Nephron progenitor cell (in vitro differentiated cells): ENCODE results near the gene ANKRD33B.

ENCODE experiments used
- DNase-seq: peaks from one replicate; pipeline ENCODE4 v3.0.0; 2021
- H3K27ac Mint-ChIP-seq: 2 replicates; pipeline ENCODE4 v1.8.0; 2021; ENCODE audit warnings: mild to moderate bottlenecking, moderate library complexity, mixed read lengths
- H3K27me3 Mint-ChIP-seq: 2 replicates; pipeline ENCODE4 v1.8.0; 2021; ENCODE audit warnings: mild to moderate bottlenecking, low read depth, mixed read lengths; ENCODE audit not compliant: poor library complexity
- H3K36me3 Mint-ChIP-seq: 2 replicates; pipeline ENCODE4 v1.8.0; 2021; ENCODE audit warnings: low read depth, mixed read lengths
- H3K4me1 Mint-ChIP-seq: 2 replicates; pipeline ENCODE4 v1.8.0; 2021; ENCODE audit warnings: mixed read lengths
- H3K4me3 Mint-ChIP-seq: 2 replicates; pipeline ENCODE4 v1.8.0; 2021; ENCODE audit warnings: mild to moderate bottlenecking, moderate library complexity, mixed read lengths
- H3K9me3 Mint-ChIP-seq: 2 replicates; pipeline ENCODE4 v1.8.0; 2021; ENCODE audit warnings: mild to moderate bottlenecking, moderate library complexity, mixed read lengths
- TF ChIP-seq, protein P1 (sequence below): fragments of 200-600 bp; sonication (generic); IDR thresholded peaks from 2 replicates; pipeline ENCODE4 v1.5.0; 2021; ENCODE audit warnings: antibody characterized with exemption

Gene ANKRD33B

DNA sequence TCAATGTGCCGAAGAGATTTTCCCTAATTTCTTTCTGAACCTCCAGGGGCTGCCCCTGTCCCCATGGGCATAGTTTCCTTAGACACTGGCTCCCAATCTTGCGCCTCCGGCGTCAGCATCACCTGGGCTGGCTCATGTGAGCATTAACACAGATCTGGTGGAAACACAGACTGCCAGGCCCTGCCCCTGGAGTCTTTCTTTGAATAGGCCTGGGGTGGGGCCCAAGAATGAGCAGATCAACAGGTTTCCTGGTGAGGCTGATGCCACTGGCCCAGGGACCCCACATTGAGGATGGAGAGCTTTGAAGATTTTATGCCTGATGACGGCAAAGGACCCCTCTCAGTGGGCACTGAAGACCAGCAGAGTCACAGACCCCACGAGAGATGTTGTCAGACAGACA lies 60.8 kb downstream of the ANKRD33B start:
- Mint-ChIP-seq H3K27me3 (peaks cover 10% of the 10 kb centered on the region), H3K9me3 (peaks cover 22% of the 10 kb centered on the region), H3K36me3 (peaks cover 17% of the 10 kb centered on the region), H3K27ac (no peak overlapping the region), H3K4me1 (peaks cover 27% of the 10 kb centered on the region), H3K4me3 (no peak overlapping the region)
- TF ChIP-seq, protein P1, sequence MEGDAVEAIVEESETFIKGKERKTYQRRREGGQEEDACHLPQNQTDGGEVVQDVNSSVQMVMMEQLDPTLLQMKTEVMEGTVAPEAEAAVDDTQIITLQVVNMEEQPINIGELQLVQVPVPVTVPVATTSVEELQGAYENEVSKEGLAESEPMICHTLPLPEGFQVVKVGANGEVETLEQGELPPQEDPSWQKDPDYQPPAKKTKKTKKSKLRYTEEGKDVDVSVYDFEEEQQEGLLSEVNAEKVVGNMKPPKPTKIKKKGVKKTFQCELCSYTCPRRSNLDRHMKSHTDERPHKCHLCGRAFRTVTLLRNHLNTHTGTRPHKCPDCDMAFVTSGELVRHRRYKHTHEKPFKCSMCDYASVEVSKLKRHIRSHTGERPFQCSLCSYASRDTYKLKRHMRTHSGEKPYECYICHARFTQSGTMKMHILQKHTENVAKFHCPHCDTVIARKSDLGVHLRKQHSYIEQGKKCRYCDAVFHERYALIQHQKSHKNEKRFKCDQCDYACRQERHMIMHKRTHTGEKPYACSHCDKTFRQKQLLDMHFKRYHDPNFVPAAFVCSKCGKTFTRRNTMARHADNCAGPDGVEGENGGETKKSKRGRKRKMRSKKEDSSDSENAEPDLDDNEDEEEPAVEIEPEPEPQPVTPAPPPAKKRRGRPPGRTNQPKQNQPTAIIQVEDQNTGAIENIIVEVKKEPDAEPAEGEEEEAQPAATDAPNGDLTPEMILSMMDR, result no peak
- no peak for DNase-seq

DNA sequence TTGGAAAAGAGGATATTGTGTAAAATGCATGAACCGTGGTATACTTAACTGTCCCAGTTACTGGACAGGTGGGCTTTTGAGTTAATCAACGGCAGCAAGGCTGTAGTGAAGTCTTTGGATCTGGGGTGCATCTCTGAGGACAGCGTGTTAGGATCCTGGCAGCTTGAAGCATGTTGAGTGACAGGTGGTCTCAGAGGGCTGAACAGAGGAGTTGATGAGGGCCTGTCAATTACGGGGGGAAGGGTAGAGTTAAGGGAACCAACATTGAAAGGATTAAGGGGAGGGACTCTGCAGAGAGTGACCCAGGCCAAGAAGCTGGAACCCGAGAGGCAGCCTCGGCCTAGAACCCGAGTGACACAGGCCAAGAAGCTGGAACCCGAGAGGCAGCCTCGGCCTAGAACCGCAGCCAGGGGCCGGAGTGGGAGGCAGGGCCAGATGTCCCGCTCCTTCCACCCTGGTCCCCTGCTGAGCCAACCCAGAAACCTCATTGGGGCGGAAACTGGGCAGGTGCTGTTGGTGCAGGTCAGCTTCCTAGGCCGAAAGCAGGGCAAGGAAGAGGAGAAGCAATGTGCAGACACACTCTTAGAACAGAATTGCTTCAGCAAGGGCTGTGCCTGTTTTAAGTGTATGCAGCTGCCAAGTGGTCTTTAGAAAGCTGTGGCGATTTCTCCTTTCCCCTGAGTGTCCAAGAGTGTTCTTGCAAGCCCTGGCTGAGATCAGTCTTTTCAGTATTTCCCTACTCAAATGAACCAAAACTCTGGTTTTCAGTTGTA lies 62.0 kb downstream of the ANKRD33B start:
- Mint-ChIP-seq H3K9me3 (peaks cover 10% of the 10 kb centered on the region), H3K36me3 (peaks cover 6% of the 10 kb centered on the region), H3K27ac (no peak overlapping the region), H3K4me3 (no peak overlapping the region), H3K4me1 (peaks cover 27% of the 10 kb centered on the region), H3K27me3 (peaks cover 16% of the 10 kb centered on the region)
- TF ChIP-seq, protein P1, result no peak
- no peak for DNase-seq

DNA sequence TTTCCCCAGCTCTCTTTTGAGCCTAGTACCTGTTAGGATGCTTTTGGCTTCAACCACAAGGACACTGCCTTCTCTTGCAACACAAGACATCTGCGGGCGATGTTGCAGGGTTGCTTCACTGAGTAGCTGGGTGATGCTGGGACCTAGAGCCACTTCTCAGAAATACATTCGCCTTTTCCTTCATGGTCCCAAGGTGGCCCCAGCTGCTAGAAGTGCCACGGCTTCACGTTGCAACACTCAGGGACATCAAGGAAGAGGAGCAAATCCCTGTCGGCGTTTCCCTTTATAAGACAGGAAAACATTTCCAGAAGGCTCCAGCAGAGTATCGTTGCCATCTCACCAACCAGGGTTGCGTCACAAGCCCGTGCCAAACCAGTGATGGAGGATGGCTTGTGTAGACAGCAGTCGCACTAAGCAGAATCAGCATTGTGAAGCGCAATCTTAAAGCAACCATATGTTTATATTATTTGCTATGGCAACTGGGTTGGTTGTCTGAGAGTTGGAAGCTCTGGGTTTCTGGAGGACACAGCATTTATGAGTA lies 62.7 kb downstream of the ANKRD33B start:
- H3K36me3 Mint-ChIP-seq, result no peaks in the 10 kb centered on the region
- no peak for DNase-seq
- H3K4me1 Mint-ChIP-seq, result peaks cover 34% of the 10 kb centered on the region

DNA sequence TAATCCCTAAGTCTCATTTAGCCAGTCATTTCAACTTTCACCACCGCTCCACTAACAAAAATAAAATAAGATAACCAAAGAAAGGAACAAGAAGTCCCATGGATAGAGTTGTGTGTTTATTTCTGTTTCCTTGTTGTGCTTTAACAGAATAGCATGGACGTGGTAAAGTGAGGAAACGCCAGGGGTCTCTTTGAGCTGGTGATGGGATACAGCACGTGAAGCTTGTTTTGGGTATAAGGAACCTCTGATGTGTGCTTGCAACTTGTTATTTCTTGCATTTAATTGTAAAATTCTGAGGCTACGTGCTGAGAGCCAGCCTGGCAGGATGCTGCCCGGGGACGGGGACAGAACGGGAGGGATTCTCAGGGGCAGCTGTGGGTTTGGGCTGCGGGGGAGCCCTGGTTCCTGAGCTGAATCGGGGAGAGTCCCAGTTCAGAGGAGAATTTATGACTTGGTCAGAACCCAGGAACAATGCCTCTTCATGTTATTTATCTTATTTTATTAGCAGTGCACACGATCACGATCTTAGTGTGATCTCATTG lies 63.4 kb downstream of the ANKRD33B start:
- Mint-ChIP-seq H3K27me3 (peaks cover 19% of the 10 kb centered on the region), H3K4me1 (peaks cover 37% of the 10 kb centered on the region), H3K36me3 (no peaks in the 10 kb centered on the region), H3K4me3 (peak overlapping the region; percentile 84), H3K27ac (peak overlapping the region; percentile 82), H3K9me3 (no peaks in the 10 kb centered on the region)
- DNase-seq, result peak; percentile 49
- TF ChIP-seq, protein P1, result no peak

More for the DNA sequence above, 62.7 kb downstream of the ANKRD33B start:
- TF ChIP-seq, protein P1, result no peak
- Mint-ChIP-seq H3K27me3 (peaks cover 18% of the 10 kb centered on the region), H3K9me3 (peaks cover 3% of the 10 kb centered on the region), H3K27ac (no peak overlapping the region), H3K4me3 (peak overlapping the region; percentile 84)

DNA sequence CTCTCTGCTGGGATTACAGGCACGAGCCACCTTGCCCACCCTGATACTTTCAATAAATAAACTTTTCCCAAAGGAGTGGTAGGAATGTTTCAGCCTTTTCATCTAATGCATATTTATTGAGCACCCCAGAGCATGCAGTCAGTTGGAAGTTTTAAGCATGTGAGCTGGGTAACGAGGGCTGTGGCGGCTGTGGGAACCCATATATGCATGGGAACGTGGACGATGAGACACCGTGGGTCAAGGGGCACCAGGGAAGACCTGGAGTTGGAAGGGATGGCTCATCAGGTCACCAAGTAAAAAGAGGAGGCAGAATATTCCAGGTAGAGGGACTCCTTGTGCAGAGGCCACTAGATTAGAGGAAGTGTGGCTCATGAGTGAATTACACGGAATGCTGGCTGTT lies 64.7 kb downstream of the ANKRD33B start:
- Mint-ChIP-seq H3K27ac (peak overlapping the region; percentile 34), H3K4me1 (peaks cover 37% of the 10 kb centered on the region), H3K9me3 (no peaks in the 10 kb centered on the region), H3K4me3 (no peak overlapping the region), H3K36me3 (no peaks in the 10 kb centered on the region), H3K27me3 (peaks cover 24% of the 10 kb centered on the region)
- TF ChIP-seq, protein P1, result no peak
- DNase-seq, result no peak
